NCI-H2081 (cell line): ENCODE measurements around the gene HOXA1.

Source experiments
- DNase-seq, 2 experiments: peaks; one replicate each; lab custom pipeline; 2025; lab: John Stamatoyannopoulos, UW

HOXA1 gene

GRCh38 chr7:27105301-27106031 is 9.7 kb upstream of the HOXA1 start:
- no peak for DNase-seq

GRCh38 chr7:27104341-27105058 is 8.7 kb upstream of the HOXA1 start:
- no peak for DNase-seq

GRCh38 chr7:27103489-27104226 is 7.9 kb upstream of the HOXA1 start:
- no peak for DNase-seq

DNA sequence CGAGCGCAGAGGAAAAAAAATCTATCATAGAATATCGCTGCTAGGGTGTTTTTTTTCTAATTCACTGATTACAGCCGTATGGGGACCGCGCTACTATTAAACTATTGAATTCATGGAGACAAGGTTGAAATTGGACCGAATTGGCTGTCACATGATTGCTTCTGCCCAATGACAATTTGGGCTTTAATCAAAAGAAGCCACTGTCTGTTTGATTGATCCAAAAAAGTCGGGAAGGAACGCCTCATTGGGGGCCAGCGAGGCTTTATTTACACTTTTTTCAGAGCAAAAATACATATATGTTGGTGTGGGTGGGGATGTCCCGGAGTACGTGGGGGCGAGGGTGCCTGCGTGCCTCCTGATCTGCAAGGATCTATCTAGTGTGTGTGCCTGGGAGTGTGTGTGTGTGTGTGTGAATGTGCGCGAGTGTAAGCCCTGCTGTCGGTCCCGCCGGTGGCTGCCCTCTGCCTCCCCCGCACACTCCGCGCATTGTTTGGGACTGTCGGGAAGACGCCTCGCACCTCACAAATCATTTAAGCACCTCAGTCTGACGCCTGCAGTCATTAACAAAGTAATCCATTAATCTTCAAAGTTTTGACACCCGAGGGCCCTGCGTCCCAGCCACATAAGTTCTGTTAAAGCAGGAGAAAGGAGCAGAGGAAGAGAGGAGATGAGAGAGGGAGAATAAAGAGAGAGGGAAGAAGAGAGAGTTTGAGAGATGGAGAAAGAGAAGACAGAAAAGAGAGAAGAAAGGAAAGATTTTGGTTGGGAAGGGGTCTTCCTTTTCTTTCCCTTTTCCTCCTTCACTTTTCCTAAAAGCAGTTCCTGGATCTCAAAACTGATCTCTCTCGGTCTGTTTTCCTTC is 7.0 kb upstream of the HOXA1 start, which contains the start of gene HOXA2:
TSS of gene HOXA2 (minus strand) at position 103 of the 862 bp plus-strand sequence. CDS start 183 bp downstream, outside the sequence.
- no peak for DNase-seq

DNA sequence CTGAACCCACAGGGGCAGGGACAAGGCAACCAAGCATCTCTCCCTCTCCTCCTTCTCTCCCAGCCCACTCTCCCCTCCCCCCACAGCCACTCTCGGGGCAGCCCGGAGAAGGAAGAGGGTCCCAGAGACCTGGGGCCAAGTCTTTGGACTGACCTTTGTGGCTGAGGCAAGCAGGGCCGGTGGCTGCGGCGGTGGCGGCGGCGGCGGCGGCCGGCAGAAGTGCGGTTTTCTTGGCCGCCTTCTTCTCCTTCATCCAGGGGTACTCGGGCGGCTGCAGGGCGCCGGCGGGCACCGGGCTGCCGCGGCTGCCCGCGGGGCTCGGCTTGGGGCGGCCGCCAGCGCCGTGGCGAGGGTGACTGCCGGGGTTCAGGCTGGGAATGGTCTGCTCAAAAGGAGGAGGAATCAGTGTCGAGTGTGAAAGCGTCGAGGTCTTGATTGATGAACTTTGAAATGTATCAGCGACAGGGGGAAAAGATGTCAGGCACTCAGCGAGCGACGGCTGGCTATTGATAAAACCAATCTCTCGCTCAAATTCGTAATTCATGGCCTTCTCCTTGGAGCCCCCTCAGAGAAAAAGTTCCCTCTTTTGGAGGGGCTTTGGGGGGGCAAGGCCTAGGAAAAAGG is 6.3 kb upstream of the HOXA1 start:
- no peak for DNase-seq

- DNase-seq: no peak
Measured at GRCh38 chr7:27101171-27101956, 5.6 kb upstream of the HOXA1 start.

- DNase-seq: no peak
Measured at GRCh38 chr7:27100694-27101170, 4.9 kb upstream of the HOXA1 start.

GRCh38 chr7:27099453-27100370 is 3.9 kb upstream of the HOXA1 start:
- no peak for DNase-seq

DNA sequence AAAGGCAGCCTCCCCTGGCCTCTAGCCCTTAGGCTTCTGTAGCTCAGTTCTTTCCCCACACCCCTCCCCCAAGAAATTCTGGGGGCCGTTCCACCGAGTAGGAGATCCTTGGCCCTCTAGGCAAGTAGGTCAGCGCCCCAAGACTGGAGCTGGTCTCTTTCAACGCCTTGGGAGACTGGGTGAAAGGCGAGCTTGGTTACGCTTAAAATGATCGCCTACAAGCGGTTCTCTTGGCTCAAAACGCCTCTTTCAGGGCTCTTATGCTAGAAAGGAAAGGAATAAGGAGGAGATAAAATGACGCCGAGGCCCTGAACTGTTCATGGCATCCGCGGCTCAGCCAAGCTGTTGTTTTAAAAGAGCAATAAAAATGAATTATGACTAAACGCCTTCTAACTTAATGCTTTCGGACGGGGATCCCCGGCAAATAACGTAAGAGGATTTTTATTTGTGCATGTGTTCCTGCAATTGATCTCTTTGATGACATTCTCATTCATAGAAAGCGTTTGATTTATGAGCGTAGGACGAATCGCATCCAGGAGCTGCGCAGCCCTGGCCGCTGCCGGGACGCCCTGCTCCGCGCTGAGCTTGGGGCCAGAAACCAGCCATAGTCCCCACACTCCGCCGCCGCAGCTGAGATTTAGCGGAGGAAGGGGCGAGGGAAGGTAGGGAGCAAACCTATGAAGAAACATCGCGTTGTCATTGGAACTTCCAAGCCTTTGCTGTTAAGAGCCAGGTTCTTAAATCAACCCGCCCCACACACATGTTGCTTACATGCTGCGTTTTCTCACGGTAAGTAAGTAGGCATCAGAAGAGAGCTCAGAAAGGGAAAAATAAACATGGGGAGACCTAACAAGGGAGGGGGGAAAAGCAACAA is 3.0 kb upstream of the HOXA1 start:
- no peak for DNase-seq

DNA sequence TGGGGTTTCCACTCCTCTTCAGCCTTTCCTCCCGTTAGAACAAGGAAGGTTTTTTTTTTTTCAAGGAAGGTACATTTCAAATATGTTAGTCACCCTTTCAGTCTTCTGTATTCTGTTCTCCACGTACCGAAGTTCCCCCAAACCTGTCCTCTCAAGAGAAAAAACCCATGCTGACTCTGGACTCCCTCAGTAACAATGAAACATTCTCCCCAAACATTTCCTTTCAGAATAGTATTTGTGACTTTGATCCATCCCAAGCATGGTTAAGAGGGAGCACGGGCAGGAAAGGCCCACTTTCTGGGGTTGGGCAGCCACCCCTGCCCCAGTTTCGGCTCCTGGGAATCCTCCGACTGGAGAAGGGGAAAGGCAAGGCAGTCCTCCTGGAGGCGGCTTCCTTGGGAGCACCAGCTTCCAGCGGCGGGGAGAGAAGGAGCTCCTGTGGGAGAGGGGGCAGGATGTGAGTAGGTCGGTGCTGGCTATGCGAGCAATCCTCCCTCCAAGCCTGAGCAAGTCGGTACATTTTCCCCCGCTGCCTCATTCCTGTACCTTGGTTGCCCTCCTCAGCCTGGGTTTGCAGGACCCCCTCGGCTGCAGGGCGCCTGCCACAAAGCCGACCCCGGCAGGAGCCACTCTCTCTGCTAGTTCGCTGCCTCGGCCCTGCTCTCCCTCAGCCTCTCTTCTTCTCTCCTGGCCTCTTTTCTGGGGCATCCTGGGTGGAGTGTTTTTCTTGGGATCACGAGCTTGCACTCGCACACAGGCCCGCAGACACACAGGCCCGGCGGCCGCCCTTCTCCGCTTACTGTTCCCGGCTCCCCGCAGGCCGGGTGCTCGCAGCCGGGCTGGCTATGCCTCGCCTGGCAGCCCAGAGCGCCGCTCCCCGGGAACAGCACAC is 2.1 kb upstream of the HOXA1 start:
- DNase-seq: peak in 1 of 2 experiments; percentile 43

GRCh38 chr7:27096768-27097514 is 1.1 kb upstream of the HOXA1 start:
- peak; percentile 46 to 50 for DNase-seq

- DNase-seq: no peak
Measured at GRCh38 chr7:27095050-27095896, 527 bp downstream of the HOXA1 start.

DNA sequence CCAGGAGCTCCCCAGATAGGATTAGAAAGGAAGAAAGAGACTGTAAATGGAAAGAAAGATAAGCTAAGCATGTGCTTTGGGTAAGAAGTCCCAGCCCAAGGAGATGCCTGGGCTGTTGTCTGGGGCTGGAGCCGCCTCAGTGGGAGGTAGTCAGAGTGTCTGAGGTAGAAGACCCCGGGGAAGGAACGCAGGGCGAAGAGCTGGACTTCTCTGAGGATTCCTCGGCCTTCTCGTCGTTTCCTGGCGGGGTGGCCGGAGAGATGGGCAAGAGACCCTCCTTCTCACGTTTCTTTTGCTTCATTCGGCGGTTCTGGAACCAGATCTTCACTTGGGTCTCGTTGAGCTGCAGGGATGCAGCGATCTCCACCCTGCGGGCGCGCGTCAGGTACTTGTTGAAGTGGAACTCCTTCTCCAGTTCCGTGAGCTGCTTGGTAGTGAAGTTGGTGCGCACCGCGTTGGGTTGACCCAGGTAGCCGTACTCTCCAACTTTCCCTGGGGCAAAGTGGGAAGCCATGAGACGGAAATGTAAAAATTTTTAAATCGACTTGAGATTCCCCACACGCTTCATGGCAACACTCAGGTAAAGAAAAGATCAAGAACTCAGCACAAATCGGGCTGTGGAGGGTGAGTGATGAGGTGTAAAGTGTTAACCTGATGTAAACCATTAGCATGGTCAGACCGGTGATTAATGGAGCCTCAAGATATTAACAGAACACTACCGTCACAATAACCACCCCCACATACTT is 1.3 kb downstream of the HOXA1 start:
- DNase-seq: no peak

GRCh38 chr7:27093184-27093895 is 2.5 kb downstream of the HOXA1 start:
- no peak for DNase-seq
